HG02981 (cell line): Measurements from ENCODE around the gene LHFPL6.

Experiments used
- ATAC-seq: cut with Tn5 transposase; IDR thresholded peaks from one replicate; pipeline ENCODE4 v1.9.1; 2021; ENCODE audit warnings: mild to moderate bottlenecking, moderate library complexity; ENCODE audit not compliant: unreplicated experiment

Gene LHFPL6

DNA sequence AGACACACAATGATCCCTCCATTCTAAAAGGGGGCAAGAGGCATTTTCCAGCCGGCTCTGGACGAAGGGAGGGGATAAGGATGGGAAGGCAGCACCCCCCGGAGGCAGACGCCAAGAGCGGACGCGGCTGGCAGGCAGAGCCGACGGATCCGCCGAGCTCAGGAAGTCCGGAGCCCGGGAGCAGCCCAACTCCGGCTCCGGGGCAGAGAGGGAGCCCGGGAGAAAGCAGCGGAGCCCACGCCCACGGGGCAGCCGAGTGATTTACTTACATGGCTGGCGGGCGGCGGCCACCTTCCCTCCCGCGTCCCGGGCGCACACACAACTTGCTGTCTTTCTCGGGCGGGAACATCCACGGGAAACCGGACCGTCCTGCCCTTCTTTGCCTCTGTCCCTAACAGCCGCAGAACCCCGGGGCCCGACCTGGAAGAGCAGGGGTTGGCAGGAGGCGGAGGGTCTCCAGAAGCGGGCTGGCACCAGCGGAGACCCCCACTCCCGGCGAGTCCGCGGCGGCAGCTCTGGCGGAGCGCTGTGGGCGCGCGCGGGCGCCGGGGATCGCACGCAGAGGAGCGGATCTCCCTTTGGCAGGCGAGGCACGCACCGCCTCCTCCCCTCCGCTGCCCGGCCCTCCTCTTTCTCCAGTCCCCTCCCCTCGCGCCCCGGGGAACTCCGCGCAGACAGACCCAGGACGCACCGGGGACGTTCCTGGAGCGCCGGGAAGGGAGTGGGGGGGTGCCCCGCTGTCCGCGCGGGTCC is at the start of gene LHFPL6:
LHFPL6 (minus strand) TSS at position 580 of the 753 bp plus-strand sequence.
- ATAC-seq = peak; percentile 90

DNA sequence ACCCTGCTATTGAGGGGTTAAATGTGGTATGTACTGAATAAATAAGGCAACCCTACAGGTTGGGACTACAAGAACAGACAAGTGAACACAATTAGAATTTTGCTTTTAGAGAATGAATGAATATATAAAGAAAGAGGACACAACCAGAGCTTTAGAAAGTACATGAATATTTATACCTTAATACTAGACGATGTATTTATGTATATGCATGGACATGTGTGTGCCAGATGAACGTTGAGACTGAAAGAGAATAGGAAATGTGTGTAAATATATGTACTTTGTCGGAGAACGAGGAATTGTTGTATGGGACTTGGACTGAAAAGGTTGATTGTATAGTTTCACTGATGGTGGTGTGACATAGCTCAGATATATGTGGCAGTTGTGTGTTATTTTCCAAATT is 43.1 kb upstream of the LHFPL6 start:
- no peak for ATAC-seq

DNA sequence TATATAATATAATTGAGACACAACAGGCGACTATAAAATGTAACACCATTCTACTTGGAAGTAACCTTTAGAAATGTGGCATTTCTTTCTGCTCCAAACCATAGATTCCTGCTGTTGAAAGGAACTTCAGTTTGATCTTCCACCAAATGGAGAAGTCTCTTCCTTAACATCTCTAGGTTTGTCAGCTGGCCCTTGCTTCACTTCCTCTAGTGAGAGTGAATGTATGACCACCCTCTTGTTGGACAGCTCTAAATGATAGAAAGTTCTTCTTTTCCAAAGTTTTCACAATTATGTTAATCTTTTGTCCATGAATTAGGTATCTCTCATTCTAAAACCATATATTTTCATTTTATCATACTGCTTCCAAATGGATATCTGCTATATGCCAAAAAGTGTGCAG is 38.7 kb upstream of the LHFPL6 start:
- ATAC-seq = no peak

DNA sequence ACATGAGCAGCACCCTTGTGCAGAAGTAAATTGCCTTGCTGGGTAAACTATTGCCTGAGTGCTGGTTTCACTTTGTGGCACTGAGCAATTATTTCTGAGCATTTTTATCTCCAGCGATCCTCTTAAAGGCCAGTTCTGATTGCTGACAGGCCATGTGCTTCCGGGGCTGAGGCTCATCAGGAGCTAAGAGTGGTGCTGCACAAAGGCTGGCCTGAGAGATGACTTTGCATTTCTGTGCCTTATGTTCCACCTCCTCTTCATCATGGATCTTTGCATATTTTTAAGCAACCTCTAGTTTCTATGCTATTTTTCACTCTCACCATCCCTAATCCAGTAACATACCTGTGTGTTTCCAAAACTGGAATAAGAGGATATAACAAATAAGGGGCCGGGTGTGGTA is 34.9 kb upstream of the LHFPL6 start:
- no peak for ATAC-seq

DNA sequence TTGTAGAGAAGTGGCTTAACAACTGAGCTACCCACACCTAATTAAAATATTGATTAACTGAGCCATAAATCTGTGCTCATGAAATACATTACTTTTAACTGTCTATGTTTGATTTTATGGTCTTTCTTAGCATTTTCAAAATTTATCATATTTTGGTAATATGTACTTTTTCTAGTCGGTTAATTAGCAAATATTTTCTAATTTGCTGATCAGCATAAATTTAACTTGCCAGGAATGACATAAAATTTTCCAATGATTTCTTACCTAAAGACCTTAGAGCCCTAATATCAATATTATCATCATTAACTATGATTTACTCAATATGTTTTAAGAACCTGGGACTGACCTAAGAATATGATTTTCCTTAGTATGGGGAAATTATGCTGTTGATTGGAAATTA is 32.6 kb upstream of the LHFPL6 start:
- no peak for ATAC-seq

DNA sequence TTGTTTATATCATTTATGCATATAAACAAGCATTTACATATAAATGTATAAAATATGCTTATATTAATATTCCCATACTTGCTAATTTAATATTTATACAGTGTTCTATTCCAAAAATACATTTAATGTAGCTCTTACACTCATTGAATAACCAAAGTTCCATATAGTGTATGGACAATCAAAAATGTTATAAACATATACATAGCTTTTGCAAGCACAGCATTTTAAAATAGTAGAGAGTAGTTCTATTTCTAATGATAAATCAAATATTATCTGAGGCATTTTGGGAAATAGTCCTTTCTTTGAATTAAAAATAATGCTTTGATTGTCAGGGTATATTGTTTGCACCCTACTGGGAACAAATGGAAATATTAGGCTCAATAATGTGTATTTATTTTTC is 30.0 kb upstream of the LHFPL6 start:
- ATAC-seq = no peak

DNA sequence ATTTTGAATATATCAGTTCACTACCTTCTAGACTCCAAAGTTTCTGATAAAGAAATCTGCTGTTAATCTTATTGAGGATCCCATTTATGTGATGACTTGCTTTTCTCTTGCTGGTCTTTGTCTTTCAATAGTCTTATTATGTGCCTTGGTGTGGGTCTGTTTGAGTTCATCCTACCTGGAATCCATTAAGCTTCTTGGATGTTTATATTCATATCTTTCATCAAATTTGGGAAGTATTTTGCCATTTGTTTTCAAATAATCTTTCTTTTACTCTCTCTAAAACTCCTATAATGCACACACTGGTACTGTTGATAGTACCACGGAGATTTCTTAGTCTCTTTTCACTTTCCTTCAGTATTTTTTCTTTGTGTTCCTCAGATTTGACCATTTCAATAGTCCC is 28.3 kb upstream of the LHFPL6 start:
- ATAC-seq = no peak

DNA sequence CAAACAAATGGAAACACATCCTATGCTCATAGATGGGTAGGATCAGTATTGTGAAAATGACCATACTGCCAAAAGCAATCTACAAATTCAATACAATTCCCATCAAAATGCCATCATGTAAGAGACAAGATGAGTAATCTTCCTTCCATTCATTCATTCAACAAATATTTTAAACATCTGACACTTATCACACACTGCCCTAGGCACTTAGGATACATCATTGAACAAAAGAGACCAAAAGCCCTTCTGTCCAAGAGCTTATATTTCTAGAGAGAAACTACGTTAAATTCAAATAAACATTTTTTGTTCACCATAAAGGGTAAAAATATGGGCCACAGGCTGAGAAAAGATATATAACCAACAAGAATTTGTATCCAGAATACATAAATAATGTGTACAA is 20.5 kb upstream of the LHFPL6 start:
- ATAC-seq = no peak

DNA sequence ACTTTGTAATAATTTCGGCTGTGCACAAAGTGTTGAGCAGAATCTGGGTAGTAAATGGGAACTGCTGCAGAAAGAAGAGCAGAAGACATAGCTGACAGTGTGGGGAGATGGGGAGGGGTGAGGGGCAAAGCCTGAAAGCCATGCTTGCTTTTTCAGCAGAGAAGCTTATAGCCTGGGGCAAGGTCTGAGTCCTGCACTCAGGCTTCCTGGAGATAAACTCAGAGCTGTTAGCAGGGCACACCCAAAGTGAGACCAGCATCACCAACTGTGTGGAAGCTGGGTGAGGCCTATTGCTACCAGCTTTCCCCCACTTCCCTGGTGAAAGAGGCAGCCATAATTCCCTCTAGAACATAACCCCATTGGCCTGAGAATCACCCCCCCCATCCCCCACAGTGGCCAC is 15.6 kb upstream of the LHFPL6 start:
- no peak for ATAC-seq

DNA sequence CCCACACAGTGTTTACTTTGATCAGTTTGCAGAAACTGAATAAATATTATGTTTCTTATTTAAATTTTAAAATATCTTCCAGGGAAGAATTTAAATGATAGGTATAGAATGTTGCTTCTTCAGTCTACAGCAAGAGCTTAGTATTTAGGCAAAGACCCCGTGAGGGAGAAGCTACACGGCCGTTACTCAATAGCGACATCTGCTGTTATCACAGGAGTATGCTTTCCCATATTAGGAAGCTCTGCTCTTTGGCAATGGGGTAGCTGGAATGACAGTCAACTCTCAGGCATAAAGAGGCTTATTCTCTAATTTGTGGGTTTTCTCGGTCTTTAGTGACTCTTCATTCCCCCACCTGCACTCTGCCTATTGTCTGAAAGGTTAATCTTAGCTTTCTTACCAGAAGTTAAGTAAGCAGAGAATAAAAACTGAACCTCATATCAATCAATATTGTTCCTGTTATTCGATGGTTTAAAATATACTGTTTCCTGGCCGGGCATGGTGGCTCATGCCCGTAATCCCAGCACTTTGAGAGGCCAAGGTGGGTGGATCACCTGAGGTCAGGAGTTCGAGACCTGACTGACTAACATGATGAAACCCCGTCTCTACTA is 13.2 kb upstream of the LHFPL6 start:
- ATAC-seq = no peak

DNA sequence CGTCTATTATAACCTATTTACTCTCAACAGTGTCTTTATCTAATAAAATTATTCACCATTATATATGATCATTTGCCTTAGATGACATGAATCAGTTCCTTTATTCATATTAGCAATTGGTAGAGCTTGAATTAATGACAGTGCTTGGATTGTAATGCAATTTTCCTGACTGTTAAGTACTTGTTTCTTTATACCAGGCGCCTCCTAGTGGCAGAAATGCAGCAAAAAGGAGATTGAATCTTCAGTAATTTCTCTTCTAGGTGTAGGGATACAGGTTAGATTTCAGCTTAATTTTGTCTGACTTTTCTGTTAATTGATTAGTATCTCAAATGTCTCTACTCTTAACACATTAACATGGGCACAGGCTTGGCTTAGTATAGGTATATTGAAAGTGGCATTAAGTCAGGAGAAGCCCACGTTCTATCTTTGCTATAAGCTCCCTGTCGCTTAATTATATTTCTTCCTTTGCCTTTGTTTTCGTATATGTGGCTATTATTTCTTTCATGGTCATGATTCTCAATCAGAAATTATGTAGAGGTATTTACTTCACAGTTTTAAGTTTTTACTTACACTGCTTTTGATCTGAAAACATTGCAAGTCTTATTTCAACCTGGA is 9.1 kb upstream of the LHFPL6 start:
- ATAC-seq = no peak

DNA sequence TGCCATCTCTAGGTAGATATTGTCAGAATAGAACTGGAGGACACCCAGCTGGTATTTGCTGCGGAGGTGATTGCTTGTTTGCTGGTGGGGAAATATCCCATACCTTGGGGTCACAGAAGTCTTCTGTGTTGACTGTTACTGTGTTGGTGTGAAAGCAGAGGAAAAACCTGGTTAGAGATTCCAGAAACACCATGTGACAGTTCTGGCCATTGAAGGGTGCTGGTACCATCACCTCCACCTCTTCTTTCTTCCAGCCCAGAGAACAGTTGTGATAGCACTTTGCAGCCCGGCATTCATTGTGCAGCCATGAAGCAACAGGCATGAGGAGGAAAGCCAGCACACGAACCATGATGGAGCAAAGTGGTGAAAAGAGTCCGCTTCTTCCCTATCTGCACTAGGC is 4.9 kb upstream of the LHFPL6 start:
- no peak for ATAC-seq

DNA sequence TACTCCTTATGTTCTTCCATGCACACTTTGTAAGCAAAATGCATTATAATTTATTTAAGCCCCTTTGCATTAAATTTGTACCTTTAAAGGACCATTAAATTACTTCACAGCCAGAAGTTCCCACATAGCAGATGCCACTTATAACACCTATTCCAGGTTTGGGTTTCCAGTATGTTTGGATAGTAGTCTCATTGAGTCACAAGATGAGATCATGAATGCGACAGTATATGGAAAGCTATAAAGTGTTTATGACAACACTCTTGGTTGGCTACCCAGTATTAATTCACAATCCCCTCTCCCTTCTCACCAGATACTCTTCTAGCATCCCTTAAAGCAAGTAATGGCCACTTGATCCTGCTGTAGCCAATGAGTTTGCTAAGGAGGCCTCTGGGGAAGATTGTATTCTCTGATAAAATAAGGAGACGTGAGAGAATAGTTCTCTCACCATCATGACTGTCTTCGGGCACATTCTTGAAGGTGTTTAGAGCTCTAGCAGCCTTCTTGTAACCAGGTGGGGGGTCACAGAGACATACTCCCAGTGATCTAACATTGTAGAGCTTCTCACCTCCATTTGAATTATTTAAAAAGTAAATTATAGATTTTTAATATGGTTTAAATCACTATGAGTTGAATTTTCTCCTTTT is 2.8 kb upstream of the LHFPL6 start:
- ATAC-seq = no peak

DNA sequence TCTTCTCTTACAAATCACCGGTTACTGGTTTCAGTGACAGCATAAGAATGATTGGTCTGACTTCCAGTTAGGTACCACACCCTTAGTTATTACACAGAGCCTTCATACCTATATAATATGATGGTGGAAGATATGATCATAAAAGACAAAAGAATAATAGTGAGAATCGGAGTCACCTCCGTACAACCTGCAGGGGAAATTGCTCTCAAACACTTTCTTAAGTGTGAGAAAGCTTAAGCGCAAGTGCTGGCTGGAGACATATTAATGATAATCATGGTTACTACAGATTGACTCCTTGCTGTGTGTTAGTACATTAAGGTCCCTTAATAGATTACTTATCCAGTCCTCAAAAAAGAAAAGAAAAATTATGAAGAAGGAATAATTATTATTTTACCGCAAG is 1.8 kb upstream of the LHFPL6 start:
- ATAC-seq = no peak

DNA sequence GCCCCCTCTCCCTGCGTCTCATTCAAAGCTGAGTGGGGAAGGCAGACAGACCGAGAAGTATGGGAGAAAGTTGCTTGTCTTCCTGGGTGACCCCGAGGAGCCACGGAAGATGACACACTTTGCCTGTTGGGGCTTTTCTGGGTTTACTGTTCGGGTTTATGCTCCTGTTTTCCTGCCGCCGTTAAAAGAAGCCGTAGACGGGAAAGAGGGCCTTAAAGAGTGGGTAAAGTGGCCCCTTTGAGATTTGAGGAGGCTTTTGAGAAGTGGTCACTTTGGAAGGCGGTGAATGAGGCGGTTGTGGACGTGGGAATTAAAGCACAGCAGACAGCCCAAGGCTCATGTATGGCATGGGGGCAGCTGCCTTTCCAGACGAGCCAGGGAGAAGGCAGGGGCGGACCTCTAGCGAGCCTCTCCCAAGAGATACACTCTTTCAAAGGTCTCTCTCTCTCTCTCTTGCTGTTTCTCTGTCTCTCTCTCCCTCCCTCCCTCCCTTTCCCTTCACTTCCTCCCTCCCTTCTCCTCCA is 493 bp upstream of the LHFPL6 start:
- peak; percentile 22 for ATAC-seq

DNA sequence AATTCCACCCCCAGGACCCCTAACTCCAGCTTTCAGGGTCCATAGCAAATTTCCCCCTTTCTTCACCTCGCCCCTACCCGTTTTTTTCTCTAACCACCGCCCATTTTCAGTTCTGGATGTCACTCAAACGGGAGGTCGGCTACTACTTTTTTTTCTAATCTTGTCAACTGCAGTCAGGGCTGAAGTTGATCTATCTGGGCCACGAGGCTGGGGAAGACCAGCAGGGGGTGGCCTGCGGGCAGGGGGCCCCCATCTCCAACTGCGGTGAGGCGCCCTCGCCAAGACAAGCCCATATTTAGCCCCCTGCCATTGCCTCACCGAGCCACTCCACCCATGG is 748 bp downstream of the LHFPL6 start:
- ATAC-seq = peak; percentile 31

DNA sequence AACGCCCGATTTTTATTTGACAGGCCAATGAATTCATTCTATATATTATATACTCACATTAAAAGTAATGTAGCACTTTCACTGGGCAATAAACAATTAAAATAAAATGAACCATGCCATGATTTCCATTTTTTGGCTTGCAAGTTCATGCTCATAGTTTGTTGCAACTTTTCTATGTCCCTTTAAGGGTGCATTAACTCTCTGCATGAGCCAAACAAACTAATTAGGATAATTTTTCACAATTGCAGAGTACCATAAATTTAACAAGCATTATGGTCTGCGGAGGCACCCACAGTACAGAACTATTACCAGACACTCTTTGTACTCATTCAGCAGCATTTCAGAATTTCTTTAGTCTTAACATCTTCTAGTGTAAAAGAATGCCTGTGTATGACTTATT is 1.4 kb downstream of the LHFPL6 start:
- ATAC-seq = no peak

DNA sequence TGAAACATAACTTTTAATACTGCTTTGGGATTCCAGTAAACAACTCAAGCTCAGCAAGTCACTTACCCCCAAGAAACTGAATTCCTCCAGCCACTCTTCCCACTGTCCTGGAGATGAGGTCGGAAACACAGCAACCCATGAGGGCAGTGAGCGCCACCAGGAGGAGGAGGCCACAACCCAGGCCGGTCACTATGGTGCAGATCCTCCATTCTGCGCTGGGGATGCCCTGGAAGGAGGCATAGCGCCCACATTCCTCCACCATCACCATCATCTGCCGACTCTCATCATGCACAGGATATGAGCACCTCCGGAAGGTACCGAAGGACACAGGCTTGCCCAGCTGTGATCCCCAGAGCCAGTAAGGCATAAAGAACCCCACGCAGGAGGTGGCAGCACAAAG is 2.2 kb downstream of the LHFPL6 start:
- no peak for ATAC-seq

DNA sequence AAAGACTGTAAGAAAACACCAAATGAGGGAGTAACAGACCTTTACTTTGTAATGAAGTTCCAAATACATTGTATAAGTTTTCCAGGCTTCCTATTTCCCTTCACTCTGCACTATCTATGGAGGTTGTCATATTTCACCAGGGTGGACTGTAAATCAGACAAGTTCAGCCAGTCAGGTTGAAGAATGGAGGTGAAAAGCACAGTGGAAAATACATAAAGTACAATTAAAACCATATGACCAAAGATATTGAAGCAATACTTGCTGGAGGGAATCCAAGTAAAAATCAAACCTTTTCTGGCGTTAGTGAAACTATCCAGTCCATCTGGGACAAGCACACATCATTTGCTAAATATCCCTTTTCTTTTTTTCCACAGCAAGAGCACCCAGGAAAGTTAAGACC is 3.2 kb downstream of the LHFPL6 start:
- no peak for ATAC-seq

DNA sequence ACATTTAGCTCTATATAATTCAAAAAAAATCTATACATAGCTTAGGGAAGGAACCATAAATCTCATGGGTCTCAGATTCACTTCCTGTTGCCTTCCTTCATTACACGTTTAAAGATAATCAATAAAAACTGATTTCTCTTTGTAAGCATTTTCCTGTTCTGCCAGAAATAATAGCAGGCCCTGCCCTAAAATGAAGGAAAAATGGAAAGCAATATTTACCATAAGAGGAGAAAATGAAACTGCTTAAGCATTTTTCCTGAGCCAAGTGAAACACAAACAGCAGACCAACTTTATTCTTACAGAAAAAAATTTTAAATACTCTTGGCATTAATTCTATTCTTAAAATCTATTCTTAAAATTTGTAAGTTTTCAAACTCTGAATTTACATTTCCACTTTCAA is 4.0 kb downstream of the LHFPL6 start:
- ATAC-seq = no peak

DNA sequence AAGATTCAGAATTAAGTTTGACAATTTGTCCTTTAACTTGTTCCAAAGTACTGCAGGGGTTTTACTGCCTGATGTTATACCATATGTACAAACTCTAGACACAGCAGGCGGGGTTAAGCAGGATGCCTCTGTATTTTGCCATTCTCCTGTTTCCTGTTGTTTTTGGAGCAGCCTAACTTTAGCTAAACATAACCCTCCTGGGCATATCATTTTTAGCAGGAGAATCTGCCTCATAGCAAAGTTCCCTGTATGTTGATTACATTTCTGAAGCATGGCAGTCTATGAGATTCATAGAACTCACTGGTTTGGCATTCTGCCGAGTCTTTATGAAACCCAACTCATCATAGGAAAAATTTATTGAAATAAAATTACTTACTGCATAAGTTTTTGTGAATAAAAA is 5.2 kb downstream of the LHFPL6 start:
- ATAC-seq = no peak

DNA sequence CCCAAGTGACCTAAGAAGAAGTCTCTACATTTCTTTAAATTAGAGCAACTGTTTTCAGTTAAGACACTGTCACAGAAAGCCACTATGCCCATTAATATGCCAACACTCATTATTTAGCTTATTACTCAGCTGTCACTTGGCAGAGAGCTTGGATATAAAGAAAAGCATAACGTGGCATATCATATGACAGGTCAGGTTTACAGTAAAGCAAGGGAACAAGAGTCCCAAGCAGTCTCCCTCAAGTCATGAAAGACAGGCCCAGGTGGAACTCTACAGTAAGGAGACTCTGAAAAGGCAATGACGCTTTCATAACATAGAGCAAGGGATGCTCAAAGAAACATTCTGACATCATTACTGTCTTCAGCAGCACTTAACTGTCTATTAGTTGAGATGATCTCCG is 6.3 kb downstream of the LHFPL6 start:
- ATAC-seq = no peak
